Epithelial cell of esophagus (primary cell): ENCODE measurements around the gene SLC25A12.

Experiments
- DNase-seq: peaks from one replicate; pipeline ENCODE4 v3.0.0; 2010; ENCODE audit warnings: low read depth
- H3K4me3 ChIP-seq: 2 replicates; pipeline ENCODE4 v1.5.1; 2011; ENCODE audit warnings: mild to moderate bottlenecking, low read length, control low read depth
- CTCF ChIP-seq: IDR thresholded peaks from 2 replicates; pipeline ENCODE4 v1.5.1; 2011; ENCODE audit warnings: low read depth, mild to moderate bottlenecking, low read length, control low read depth, inconsistent platforms; ENCODE audit not compliant: insufficient read depth; ENCODE audit errors: missing control alignments

SLC25A12 gene

GRCh38 chr2:171889333-171889732, 4.7 kb downstream of the SLC25A12 start:
- H3K4me3 ChIP-seq, result no peak overlapping the region
- DNase-seq, result no peak
- no peak for TF ChIP-seq CTCF

DNA sequence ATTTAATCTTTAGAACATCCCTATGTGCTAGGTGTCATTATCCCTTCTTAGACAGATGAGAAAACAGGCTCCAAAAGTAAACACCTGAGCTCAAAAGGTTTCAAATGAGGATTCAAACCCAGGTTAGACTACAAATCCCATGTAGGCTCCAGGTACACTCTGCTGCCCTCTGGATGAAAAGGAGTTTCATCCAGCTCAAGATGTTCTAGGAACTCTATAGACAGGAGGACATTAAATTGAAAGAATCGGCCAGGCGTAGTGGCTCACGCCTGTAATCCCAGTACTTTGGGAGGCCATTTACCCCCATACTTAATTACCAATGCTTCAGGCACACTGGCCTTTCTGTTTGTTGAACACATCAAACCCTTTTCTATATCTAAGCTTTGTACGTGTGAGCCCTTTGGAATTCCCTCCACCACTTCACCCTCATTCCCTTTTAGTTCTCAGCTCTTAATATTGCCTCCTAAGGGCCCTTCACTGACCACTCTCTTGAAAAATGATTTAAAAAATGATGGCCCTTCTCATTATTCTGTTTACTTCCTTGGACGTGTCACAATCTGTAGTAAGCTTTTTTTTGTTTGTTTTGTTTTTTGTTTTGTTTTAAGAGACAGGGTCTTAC, 10.7 kb downstream of the SLC25A12 start:
- DNase-seq, result no peak
- no peak for TF ChIP-seq CTCF

DNA sequence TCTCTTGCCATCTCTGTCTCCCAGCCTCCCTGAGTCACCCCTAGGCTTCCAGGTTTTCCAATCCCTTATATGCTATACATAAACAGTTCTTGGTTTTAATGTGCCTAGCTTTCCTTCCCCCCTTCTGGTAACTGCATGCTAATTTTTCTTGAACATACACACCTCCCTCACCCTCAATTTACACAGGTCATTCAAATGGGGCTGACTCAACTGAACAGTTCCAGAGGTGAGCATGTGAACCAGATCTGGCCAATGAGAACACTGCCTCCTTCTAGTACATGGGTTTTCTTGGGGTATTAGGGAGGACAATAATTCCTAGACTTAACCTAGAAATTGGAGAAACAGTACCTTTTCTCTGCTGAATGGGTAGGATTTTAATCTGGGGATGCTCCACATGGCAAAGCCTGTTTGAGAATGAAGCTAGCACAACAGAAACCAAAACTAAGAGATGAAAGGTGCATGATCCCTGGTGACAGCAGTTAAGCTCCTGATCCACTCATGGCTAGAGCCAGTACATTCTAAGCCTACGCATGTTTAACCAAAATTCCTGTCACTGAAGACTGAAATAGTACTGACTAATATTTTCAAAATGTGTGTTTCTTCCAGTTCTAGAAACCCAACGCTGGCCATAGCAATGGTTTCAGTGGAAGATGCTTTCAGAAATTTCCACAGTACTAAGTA, 11.8 kb downstream of the SLC25A12 start:
- no peak overlapping the region for H3K4me3 ChIP-seq
- no peak for DNase-seq
- no peak for TF ChIP-seq CTCF

More for the DNA sequence above, 10.7 kb downstream of the SLC25A12 start:
- H3K4me3 ChIP-seq, result no peak overlapping the region

DNA sequence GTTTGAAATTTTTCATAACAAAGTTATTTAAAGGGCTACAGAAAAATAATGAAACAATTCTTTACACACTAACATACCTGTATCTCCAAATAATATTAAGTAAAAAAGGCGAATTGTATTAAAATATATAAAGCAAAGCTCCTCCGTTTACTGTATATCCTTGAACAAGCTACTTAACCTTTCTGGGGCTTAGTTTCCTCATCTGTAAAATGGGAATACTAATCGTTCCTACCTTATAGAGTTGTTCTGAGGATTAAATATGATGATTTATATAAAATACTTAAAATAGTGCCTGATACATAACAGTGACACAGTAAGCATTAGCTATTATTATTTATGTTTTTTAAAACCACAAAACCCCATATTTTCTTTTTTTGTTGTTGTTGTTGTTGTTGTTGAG, 13.3 kb downstream of the SLC25A12 start:
- H3K4me3 ChIP-seq, result no peak overlapping the region
- DNase-seq, result no peak
- TF ChIP-seq CTCF, result no peak

- DNase-seq, result no peak
- no peak overlapping the region for H3K4me3 ChIP-seq
- TF ChIP-seq CTCF, result no peak
Observed at GRCh38 chr2:171879865-171880264, 14.2 kb downstream of the SLC25A12 start.

- H3K4me3 ChIP-seq, result no peak overlapping the region
- peak; percentile 65 for DNase-seq
- TF ChIP-seq CTCF, result no peak
Observed at GRCh38 chr2:171878481-171878993, 15.5 kb downstream of the SLC25A12 start.
